Trophoblast cell (in vitro differentiated cells and primary cell): Measurements from ENCODE around the gene HMGCL.

Source experiments
- DNase-seq, 2 donors: peaks; one replicate each; pipeline ENCODE4 v3.0.0-alpha.2; 2016
- H2AFZ ChIP-seq: 2 replicates; pipeline ENCODE4 v1.6.1; 2013; ENCODE audit warnings: low read length, moderate library complexity, mild to moderate bottlenecking; ENCODE audit not compliant: insufficient read depth, poor library complexity
- H2AK5ac ChIP-seq: 2 replicates; pipeline ENCODE4 v1.6.1; 2013; ENCODE audit warnings: mild to moderate bottlenecking, low read length
- H2BK120ac ChIP-seq: 2 replicates; pipeline ENCODE4 v1.6.1; 2013; ENCODE audit warnings: low read length, mild to moderate bottlenecking, moderate library complexity; ENCODE audit not compliant: insufficient read depth, poor library complexity
- H2BK12ac ChIP-seq: 2 replicates; pipeline ENCODE4 v1.6.1; 2013; ENCODE audit warnings: mild to moderate bottlenecking, low read length, moderate library complexity
- H2BK5ac ChIP-seq: 2 replicates; pipeline ENCODE4 v1.6.1; 2013; ENCODE audit warnings: low read length, low read depth, moderate library complexity, mild to moderate bottlenecking; ENCODE audit not compliant: poor library complexity
- H3K14ac ChIP-seq: 2 replicates; pipeline ENCODE4 v1.6.1; 2013; ENCODE audit warnings: mild to moderate bottlenecking, low read length
- H3K18ac ChIP-seq: 2 replicates; pipeline ENCODE4 v1.6.1; 2013; ENCODE audit warnings: mild to moderate bottlenecking, low read length
- H3K23ac ChIP-seq: 2 replicates; pipeline ENCODE4 v1.6.1; 2013; ENCODE audit warnings: low read length
- H3K27ac ChIP-seq: 2 replicates; pipeline ENCODE4 v1.5.1; 2013; ENCODE audit warnings: low read depth, mild to moderate bottlenecking, inconsistent platforms, low read length, moderate library complexity
- H3K27me3 ChIP-seq: 2 replicates; pipeline ENCODE4 v1.6.1; 2013; ENCODE audit warnings: inconsistent platforms, mild to moderate bottlenecking, low read length, moderate library complexity; ENCODE audit not compliant: insufficient read depth
- H3K36me3 ChIP-seq, 2 experiments: 1 replicate in 1 of 2; 2 replicates in 1 of 2; pipeline ENCODE4 v1.6.1; 2013; ENCODE audit warnings: low read length in 2 of 2, mild to moderate bottlenecking in 2 of 2, moderate library complexity in 1 of 2; ENCODE audit not compliant: insufficient read depth in 2 of 2, control insufficient read depth in 1 of 2
- H3K4ac ChIP-seq: 2 replicates; pipeline ENCODE4 v1.6.1; 2013; ENCODE audit warnings: low read depth, mild to moderate bottlenecking, low read length, moderate library complexity
- H3K4me1 ChIP-seq, 2 experiments: 1 replicate in 1 of 2; 2 replicates in 1 of 2; pipeline ENCODE4 v1.6.1; 2013; ENCODE audit warnings: low read length in 2 of 2, mild to moderate bottlenecking in 2 of 2, moderate library complexity in 1 of 2; ENCODE audit not compliant: insufficient read depth in 2 of 2, control insufficient read depth in 1 of 2
- H3K4me2 ChIP-seq: 2 replicates; pipeline ENCODE4 v1.6.1; 2013; ENCODE audit warnings: inconsistent platforms, mild to moderate bottlenecking, low read length, moderate library complexity
- H3K4me3 ChIP-seq: 2 replicates; pipeline ENCODE4 v1.5.1; 2013; ENCODE audit warnings: mild to moderate bottlenecking, low read depth, low read length, inconsistent platforms
- H3K79me1 ChIP-seq: one replicate; pipeline ENCODE4 v1.6.1; 2013; ENCODE audit warnings: low read length
- H3K79me2 ChIP-seq: 2 replicates; pipeline ENCODE4 v1.6.1; 2013; ENCODE audit warnings: low read length, mild to moderate bottlenecking; ENCODE audit not compliant: control insufficient read depth, insufficient read depth, poor library complexity
- H3K9ac ChIP-seq: 2 replicates; pipeline ENCODE4 v1.6.1; 2013; ENCODE audit warnings: mild to moderate bottlenecking, low read length
- H3K9me3 ChIP-seq: 2 replicates; pipeline ENCODE4 v1.6.1; 2013; ENCODE audit warnings: low read depth, mild to moderate bottlenecking, control low read depth, inconsistent platforms, low read length; ENCODE audit not compliant: insufficient read depth
- H4K12ac ChIP-seq: 2 replicates; pipeline ENCODE4 v1.6.1; 2013; ENCODE audit warnings: low read depth, mild to moderate bottlenecking, low read length, moderate library complexity
- H4K8ac ChIP-seq: 2 replicates; pipeline ENCODE4 v1.6.1; 2013; ENCODE audit warnings: low read depth, mild to moderate bottlenecking, low read length, moderate library complexity
- H4K91ac ChIP-seq: one replicate; pipeline ENCODE4 v1.6.1; 2013; ENCODE audit warnings: low read depth, mild to moderate bottlenecking, low read length, moderate library complexity
- WGBS: extraction: QIAGEN DNeasy Blood & Tissue Kit; methylation state at CpG from one replicate; pipeline ENCODE4 v1.1.7; 2013; ENCODE audit warnings: missing lambda C conversion rate; ENCODE audit not compliant: insufficient read length, insufficient coverage; ENCODE audit errors: extremely low coverage; 5-methylcytosine and 5-hydroxymethylcytosine counted together

Gene HMGCL

GRCh38 chr1:23806280-23806679 is 18.9 kb downstream of the HMGCL start:
- no peaks in the 10 kb centered on the region for H3K79me1 ChIP-seq
- H2BK120ac ChIP-seq: no peak overlapping the region
- H2AK5ac ChIP-seq: no peak overlapping the region
- no peak overlapping the region for H3K4ac ChIP-seq
- no peak overlapping the region for H4K8ac ChIP-seq
- H2AFZ ChIP-seq: no peak overlapping the region
- H3K14ac ChIP-seq: no peak overlapping the region
- H3K36me3 ChIP-seq: peaks cover 3 to 12% of the 10 kb centered on the region in 2 experiments
- H2BK12ac ChIP-seq: no peak overlapping the region
- H3K23ac ChIP-seq: no peak overlapping the region
- H4K12ac ChIP-seq: no peak overlapping the region
- H3K9me3 ChIP-seq: peaks cover 3% of the 10 kb centered on the region
- H4K91ac ChIP-seq: no peak overlapping the region
- no peak for DNase-seq
- no peaks in the 10 kb centered on the region for H3K79me2 ChIP-seq
- no peak overlapping the region for H3K9ac ChIP-seq
- H3K27ac ChIP-seq: no peak overlapping the region
- no peaks in the 10 kb centered on the region for H3K27me3 ChIP-seq
- no peak overlapping the region for H3K18ac ChIP-seq
- no peak overlapping the region for H3K4me2 ChIP-seq
- H3K4me3 ChIP-seq: no peak overlapping the region
- no CpG with 5 or more reads among the region's 6 CpGs for WGBS
- no peak overlapping the region for H2BK5ac ChIP-seq
- peaks cover 0 to 2% of the 10 kb centered on the region in 2 experiments for H3K4me1 ChIP-seq

- Histone ChIP-seq H4K12ac (no peak overlapping the region), H3K9ac (no peak overlapping the region), H2AK5ac (no peak overlapping the region), H3K23ac (no peak overlapping the region), H3K4me1 (peaks cover 0 to 5% of the 10 kb centered on the region in 2 experiments), H3K27ac (no peak overlapping the region), H2BK5ac (no peak overlapping the region), H3K79me2 (peaks cover 3% of the 10 kb centered on the region), H3K18ac (no peak overlapping the region), H2BK120ac (no peak overlapping the region), H3K14ac (no peak overlapping the region), H4K91ac (no peak overlapping the region), H4K8ac (no peak overlapping the region), H3K4me2 (no peak overlapping the region), H3K9me3 (peaks cover 3% of the 10 kb centered on the region), H3K27me3 (no peaks in the 10 kb centered on the region), H3K36me3 (peaks cover 3 to 12% of the 10 kb centered on the region in 2 experiments), H3K4me3 (no peak overlapping the region), H2BK12ac (no peak overlapping the region), H3K4ac (no peak overlapping the region), H3K79me1 (peaks cover 8% of the 10 kb centered on the region), H2AFZ (no peak overlapping the region)
- no peak for DNase-seq
- no CpG with 5 or more reads among the region's 2 CpGs for WGBS
Observed at GRCh38 chr1:23805025-23805424, 20.2 kb downstream of the HMGCL start.

DNA sequence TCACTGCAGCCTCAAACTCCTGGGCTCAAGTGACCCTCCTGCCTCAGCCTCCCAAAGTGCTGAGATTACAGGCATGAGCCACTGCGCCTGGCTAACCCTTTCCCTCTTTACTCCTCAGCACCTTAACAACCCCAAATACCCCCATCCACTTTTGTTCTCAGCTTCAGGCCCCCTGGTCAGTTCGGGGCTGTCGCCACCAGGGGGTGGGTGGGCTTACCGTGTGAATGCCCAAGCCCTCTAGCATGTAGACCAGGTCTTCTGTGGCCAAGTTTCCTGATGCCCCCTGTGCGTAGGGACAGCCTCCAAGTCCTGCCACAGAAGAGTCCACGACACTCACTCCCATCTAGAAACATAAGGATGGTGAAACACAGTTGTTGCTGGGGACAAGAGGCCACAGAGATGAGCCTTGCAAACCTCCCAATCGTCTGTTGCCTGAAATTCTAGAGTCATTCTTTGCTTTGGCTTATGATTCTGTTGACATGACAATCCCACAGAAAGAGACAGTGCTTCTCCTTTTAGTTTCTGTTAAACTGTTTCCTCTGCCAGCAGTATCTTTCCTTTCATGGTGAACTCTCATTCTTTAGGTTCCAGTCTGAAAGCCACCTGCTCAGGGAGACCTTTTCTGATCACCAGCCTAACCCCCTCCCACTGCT is 20.9 kb downstream of the HMGCL start:
- DNase-seq: no peak
- Histone ChIP-seq H4K12ac (no peak overlapping the region), H3K4me2 (no peak overlapping the region), H3K23ac (no peak overlapping the region), H3K14ac (no peak overlapping the region), H4K8ac (no peak overlapping the region), H3K4me1 (peaks cover 0 to 9% of the 10 kb centered on the region in 2 experiments), H2BK120ac (no peak overlapping the region), H3K79me2 (peaks cover 7% of the 10 kb centered on the region), H3K4me3 (no peak overlapping the region), H2BK12ac (no peak overlapping the region), H3K27me3 (no peaks in the 10 kb centered on the region), H3K27ac (no peak overlapping the region), H3K9ac (no peak overlapping the region), H2AFZ (no peak overlapping the region), H3K79me1 (peaks cover 14% of the 10 kb centered on the region), H2BK5ac (no peak overlapping the region), H3K18ac (no peak overlapping the region), H3K36me3 (peaks cover 3 to 12% of the 10 kb centered on the region in 2 experiments), H2AK5ac (no peak overlapping the region), H3K4ac (no peak overlapping the region), H4K91ac (no peak overlapping the region), H3K9me3 (peaks cover 3% of the 10 kb centered on the region)
- no CpG with 5 or more reads among the region's 7 CpGs for WGBS

DNA sequence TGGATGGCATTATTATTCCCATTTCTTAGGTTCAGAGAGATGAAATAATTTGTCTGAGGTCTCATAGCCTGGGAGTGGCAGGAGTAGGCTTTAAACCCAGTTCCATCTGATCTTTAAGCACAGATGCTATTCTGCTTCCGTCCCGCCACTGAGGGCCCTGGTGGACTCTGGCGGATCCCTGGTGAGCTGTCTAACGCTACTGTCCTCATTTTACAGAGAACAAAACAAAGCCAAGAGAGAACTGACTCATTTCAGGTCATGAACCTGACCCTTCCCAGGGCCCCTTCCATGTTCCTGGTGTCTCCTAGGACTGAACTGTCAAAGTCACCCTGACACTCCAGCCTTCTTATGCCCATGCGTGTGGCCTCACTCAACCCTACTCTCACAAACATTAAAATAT is 21.6 kb downstream of the HMGCL start:
- H3K23ac ChIP-seq: no peak overlapping the region

More for the DNA sequence above, 21.6 kb downstream of the HMGCL start:
- Histone ChIP-seq H3K79me1 (peaks cover 14% of the 10 kb centered on the region), H3K79me2 (peaks cover 7% of the 10 kb centered on the region), H4K91ac (no peak overlapping the region), H2AFZ (no peak overlapping the region), H3K9ac (no peak overlapping the region), H2BK5ac (no peak overlapping the region), H2BK120ac (no peak overlapping the region), H2AK5ac (no peak overlapping the region), H4K8ac (no peak overlapping the region), H3K18ac (no peak overlapping the region), H3K4me2 (no peak overlapping the region), H3K14ac (no peak overlapping the region), H4K12ac (no peak overlapping the region), H3K9me3 (peaks cover 3% of the 10 kb centered on the region), H3K36me3 (peaks cover 6 to 15% of the 10 kb centered on the region in 2 experiments), H2BK12ac (no peak overlapping the region), H3K4me3 (no peak overlapping the region), H3K27ac (no peak overlapping the region), H3K4me1 (peaks cover 5 to 15% of the 10 kb centered on the region in 2 experiments), H3K4ac (no peak overlapping the region), H3K27me3 (no peaks in the 10 kb centered on the region)
- no peak for DNase-seq
- no CpG with 5 or more reads among the region's 5 CpGs for WGBS
